Loucy (cell line): ENCODE results near the gene S100A13.

Experiments used
- CTCF ChIP-seq: fragments of 200-600 bp; sonication (generic); conservative IDR thresholded peaks from 2 replicates; pipeline ENCODE4 v1.5.1; 2014; ENCODE audit warnings: mild to moderate bottlenecking, antibody characterized with exemption, low read length
- EZH2phosphoT487 ChIP-seq: fragments of 200-600 bp; IDR thresholded peaks from 2 replicates; pipeline ENCODE4 v1.6.1; 2018; ENCODE audit warnings: antibody characterized with exemption, mild to moderate bottlenecking, moderate library complexity, borderline replicate concordance

GRCh38 chr1:153628638-153629342 lies 1.5 kb upstream of the S100A13 start:
- TF ChIP-seq CTCF (no peak), EZH2phosphoT487 (no peak)
